ENCODE measurements around the gene RFT1.

Gene RFT1

GRCh38 chr3:53038679-53039375 lies 91.4 kb downstream of the RFT1 start:
- DNase-seq: no peak
- Histone ChIP-seq H3K79me2 (ENCODE audit: insufficient read depth, low read length) (peaks cover 99% of the 10 kb centered on the region), H2AFZ (ENCODE audit: low read depth, low read length) (no peak overlapping the region), H4K20me1 (ENCODE audit: insufficient read depth, low read length) (peaks cover 41% of the 10 kb centered on the region; the same call in 1 of the 2 replicates), H3K4me1 (ENCODE audit: insufficient read depth, low read length) (peaks cover 30% of the 10 kb centered on the region), H3K27me3 (ENCODE audit: insufficient read depth, low read length, poor library complexity) (no peaks in the 10 kb centered on the region), H3K9me3 (ENCODE audit: insufficient read depth, low read length, severe bottlenecking) (no peaks in the 10 kb centered on the region), H3K4me3 (ENCODE audit: low read depth in 1 of 2, low read length in 2 of 2) (no peak overlapping the region), H3K36me3 (ENCODE audit: insufficient read depth, low read length) (no peaks in the 10 kb centered on the region), H3K27ac (ENCODE audit: low read length) (no peak overlapping the region), H3K4me2 (ENCODE audit: insufficient read depth, low read length) (no peak overlapping the region), H3K9ac (ENCODE audit: low read depth, low read length) (no peak overlapping the region)
- no peak for ATAC-seq (ENCODE audit: insufficient read depth, low read depth)
- TF ChIP-seq EZH2 (IDR thresholded peaks at IDR 0.05; ENCODE audit: borderline replicate concordance, low read depth, low read length, severe bottlenecking): no peak
- TF ChIP-seq CTCF (IDR thresholded peaks at IDR 0.05; ENCODE audit: borderline replicate concordance, extremely low read depth, low read length, poor library complexity, severe bottlenecking): no peak

Data from DND-41 (cell line).